Suprapubic skin (tissue), 3 donors: ENCODE measurements around the gene CTNND2.

Experiments used
- POLR2A ChIP-seq, 2 donors: fragments of 450-650 bp; IDR thresholded peaks; one replicate each; pipeline ENCODE4 v1.6.1; 2017; ENCODE audit warnings: antibody characterized with exemption in 2 of 2, mild to moderate bottlenecking in 2 of 2, moderate library complexity in 2 of 2
- TF ChIP-seq, protein P1 (sequence below), 2 donors: fragments of 200-600 bp in 1 of 2; fragments of 450-650 bp in 1 of 2; sonication (generic) in 1 of 2; IDR thresholded peaks; one replicate each; pipeline ENCODE4 v1.5.1; 2016 to 2019; ENCODE audit warnings: antibody characterized with exemption in 2 of 2, mild to moderate bottlenecking in 1 of 2, moderate library complexity in 1 of 2

DNA sequence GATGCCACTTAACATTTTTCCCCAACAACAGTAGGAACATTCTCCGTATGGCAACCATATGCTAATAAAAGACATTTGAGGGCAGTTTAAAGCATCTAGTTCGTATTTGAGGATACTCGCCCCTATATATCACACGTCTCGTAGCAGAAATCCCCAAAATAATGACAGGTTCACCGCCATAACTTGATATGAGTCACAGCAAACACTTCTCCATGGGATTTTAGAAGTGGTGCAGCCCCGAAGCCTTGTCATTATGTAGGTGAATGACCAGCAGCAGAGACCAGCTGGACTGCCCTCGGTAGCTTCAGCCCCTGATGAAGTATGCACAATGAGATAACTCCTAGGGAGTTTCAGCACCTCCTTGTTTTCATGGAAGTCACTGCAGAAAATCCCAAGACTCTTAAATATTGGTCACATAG, 2.0 kb downstream of the CTNND2 start:
- TF ChIP-seq, protein P1, sequence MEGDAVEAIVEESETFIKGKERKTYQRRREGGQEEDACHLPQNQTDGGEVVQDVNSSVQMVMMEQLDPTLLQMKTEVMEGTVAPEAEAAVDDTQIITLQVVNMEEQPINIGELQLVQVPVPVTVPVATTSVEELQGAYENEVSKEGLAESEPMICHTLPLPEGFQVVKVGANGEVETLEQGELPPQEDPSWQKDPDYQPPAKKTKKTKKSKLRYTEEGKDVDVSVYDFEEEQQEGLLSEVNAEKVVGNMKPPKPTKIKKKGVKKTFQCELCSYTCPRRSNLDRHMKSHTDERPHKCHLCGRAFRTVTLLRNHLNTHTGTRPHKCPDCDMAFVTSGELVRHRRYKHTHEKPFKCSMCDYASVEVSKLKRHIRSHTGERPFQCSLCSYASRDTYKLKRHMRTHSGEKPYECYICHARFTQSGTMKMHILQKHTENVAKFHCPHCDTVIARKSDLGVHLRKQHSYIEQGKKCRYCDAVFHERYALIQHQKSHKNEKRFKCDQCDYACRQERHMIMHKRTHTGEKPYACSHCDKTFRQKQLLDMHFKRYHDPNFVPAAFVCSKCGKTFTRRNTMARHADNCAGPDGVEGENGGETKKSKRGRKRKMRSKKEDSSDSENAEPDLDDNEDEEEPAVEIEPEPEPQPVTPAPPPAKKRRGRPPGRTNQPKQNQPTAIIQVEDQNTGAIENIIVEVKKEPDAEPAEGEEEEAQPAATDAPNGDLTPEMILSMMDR (IDR thresholded peaks at IDR 0.05): no peak
- no peak for TF ChIP-seq POLR2A (IDR thresholded peaks at IDR 0.05)
